DND-41 (cell line): Measurements from ENCODE around the gene C1QTNF12.

Experiments used
- EZH2 ChIP-seq: IDR thresholded peaks from 3 replicates; pipeline ENCODE4 v1.6.1; 2012; ENCODE audit warnings: borderline replicate concordance, low read depth, mild to moderate bottlenecking, moderate library complexity, low read length, inconsistent platforms; ENCODE audit not compliant: severe bottlenecking
- TF ChIP-seq, protein P1 (sequence below): IDR thresholded peaks from 2 replicates; pipeline ENCODE4 v1.5.1; 2012; ENCODE audit warnings: borderline replicate concordance, low read length, moderate library complexity, mild to moderate bottlenecking; ENCODE audit not compliant: poor library complexity, severe bottlenecking; ENCODE audit errors: extremely low read depth

DNA sequence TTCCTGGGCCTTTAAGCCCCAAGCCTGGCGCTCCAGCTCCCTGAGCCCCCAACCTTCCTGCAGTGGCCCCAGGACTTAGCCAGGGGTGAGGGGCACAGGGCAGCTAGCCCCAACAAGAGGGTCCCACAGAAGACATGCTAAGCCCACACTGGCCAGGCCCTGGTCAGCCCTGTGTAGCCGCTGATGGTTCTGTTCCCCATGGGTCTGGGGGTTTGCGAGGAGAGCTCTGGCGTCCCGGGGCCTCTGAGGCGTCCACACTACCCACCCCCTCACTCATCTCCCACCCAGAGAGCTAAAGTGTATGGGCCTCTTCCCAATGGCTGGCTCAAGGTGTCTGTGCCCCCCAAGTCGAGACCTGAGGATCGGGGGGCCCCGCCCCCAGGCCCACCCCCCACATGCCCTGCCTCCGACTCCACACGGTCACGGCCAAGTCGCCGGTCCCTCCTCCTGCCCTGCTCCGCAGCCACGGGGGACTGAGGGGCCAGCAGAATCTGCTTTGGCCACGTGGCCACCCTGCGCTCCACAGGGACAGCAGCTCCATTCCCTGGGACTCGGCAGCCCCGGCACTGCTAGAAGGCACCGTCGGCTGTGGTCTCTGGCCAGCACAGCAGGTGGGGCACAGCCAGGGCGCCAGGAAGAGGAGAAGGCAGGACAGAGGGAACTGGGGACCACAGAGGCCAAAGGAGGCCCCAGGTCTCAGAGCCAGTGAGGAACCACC is 47.9 kb downstream of the C1QTNF12 start:
- TF ChIP-seq, protein P1, sequence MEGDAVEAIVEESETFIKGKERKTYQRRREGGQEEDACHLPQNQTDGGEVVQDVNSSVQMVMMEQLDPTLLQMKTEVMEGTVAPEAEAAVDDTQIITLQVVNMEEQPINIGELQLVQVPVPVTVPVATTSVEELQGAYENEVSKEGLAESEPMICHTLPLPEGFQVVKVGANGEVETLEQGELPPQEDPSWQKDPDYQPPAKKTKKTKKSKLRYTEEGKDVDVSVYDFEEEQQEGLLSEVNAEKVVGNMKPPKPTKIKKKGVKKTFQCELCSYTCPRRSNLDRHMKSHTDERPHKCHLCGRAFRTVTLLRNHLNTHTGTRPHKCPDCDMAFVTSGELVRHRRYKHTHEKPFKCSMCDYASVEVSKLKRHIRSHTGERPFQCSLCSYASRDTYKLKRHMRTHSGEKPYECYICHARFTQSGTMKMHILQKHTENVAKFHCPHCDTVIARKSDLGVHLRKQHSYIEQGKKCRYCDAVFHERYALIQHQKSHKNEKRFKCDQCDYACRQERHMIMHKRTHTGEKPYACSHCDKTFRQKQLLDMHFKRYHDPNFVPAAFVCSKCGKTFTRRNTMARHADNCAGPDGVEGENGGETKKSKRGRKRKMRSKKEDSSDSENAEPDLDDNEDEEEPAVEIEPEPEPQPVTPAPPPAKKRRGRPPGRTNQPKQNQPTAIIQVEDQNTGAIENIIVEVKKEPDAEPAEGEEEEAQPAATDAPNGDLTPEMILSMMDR, result no peak
- TF ChIP-seq EZH2, result no peak
